Measurements from ENCODE around the gene CIAO2B.

DNA sequence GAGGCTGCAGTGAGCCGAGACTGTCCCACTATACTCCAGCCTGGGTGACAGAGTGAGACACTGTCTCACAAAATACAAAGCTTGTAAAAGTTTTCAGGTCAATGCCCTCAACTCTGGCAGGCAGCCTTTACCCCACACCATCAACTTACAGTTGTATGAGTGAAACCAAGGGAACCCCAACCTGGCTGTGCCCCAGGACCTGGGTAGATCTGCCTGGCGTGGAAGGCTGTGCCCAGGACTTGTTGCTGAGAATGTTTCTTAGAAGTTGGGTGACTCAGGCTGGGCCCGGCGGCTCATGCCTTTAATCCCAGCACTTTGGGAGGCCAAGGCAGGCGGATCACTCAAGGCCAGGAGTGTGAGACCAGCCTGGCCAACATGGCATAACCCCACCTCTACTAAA is 34.6 kb upstream of the CIAO2B start:
- TF ChIP-seq POLR2AphosphoS5 (IDR thresholded peaks at IDR 0.05; ENCODE audit: low read depth) (no peak), STAT1 (IDR thresholded peaks at IDR 0.05; ENCODE audit: unreplicated experiment) (no peak), EZH2 (IDR thresholded peaks at IDR 0.05; ENCODE audit: low read depth, unreplicated experiment) (no peak), EZH2phosphoT487 (IDR thresholded peaks at IDR 0.05; ENCODE audit: unreplicated experiment) (no peak), NANOG (IDR thresholded peaks at IDR 0.05; ENCODE audit: borderline replicate concordance) (no peak), ZNF114 (CRISPR knock-in tag; IDR thresholded peaks at IDR 0.05) (no peak), CREB1 (CRISPR knock-in tag; IDR thresholded peaks at IDR 0.05; ENCODE audit: low read depth) (no peak), JUNB (IDR thresholded peaks at IDR 0.05; ENCODE audit: unreplicated experiment) (no peak), ZNF331 (CRISPR knock-in tag; IDR thresholded peaks at IDR 0.05; ENCODE audit: low read depth) (no peak)
- TF ChIP-seq, protein P1, sequence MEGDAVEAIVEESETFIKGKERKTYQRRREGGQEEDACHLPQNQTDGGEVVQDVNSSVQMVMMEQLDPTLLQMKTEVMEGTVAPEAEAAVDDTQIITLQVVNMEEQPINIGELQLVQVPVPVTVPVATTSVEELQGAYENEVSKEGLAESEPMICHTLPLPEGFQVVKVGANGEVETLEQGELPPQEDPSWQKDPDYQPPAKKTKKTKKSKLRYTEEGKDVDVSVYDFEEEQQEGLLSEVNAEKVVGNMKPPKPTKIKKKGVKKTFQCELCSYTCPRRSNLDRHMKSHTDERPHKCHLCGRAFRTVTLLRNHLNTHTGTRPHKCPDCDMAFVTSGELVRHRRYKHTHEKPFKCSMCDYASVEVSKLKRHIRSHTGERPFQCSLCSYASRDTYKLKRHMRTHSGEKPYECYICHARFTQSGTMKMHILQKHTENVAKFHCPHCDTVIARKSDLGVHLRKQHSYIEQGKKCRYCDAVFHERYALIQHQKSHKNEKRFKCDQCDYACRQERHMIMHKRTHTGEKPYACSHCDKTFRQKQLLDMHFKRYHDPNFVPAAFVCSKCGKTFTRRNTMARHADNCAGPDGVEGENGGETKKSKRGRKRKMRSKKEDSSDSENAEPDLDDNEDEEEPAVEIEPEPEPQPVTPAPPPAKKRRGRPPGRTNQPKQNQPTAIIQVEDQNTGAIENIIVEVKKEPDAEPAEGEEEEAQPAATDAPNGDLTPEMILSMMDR (conservative IDR thresholded peaks at IDR 0.05; ENCODE audit: low read depth in 2 of 2), result no peak
- TF ChIP-seq, protein P2, sequence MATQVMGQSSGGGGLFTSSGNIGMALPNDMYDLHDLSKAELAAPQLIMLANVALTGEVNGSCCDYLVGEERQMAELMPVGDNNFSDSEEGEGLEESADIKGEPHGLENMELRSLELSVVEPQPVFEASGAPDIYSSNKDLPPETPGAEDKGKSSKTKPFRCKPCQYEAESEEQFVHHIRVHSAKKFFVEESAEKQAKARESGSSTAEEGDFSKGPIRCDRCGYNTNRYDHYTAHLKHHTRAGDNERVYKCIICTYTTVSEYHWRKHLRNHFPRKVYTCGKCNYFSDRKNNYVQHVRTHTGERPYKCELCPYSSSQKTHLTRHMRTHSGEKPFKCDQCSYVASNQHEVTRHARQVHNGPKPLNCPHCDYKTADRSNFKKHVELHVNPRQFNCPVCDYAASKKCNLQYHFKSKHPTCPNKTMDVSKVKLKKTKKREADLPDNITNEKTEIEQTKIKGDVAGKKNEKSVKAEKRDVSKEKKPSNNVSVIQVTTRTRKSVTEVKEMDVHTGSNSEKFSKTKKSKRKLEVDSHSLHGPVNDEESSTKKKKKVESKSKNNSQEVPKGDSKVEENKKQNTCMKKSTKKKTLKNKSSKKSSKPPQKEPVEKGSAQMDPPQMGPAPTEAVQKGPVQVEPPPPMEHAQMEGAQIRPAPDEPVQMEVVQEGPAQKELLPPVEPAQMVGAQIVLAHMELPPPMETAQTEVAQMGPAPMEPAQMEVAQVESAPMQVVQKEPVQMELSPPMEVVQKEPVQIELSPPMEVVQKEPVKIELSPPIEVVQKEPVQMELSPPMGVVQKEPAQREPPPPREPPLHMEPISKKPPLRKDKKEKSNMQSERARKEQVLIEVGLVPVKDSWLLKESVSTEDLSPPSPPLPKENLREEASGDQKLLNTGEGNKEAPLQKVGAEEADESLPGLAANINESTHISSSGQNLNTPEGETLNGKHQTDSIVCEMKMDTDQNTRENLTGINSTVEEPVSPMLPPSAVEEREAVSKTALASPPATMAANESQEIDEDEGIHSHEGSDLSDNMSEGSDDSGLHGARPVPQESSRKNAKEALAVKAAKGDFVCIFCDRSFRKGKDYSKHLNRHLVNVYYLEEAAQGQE (IDR thresholded peaks at IDR 0.05; ENCODE audit: unreplicated experiment), result no peak
- TF ChIP-seq, protein P3, sequence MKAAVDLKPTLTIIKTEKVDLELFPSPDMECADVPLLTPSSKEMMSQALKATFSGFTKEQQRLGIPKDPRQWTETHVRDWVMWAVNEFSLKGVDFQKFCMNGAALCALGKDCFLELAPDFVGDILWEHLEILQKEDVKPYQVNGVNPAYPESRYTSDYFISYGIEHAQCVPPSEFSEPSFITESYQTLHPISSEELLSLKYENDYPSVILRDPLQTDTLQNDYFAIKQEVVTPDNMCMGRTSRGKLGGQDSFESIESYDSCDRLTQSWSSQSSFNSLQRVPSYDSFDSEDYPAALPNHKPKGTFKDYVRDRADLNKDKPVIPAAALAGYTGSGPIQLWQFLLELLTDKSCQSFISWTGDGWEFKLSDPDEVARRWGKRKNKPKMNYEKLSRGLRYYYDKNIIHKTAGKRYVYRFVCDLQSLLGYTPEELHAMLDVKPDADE (IDR thresholded peaks at IDR 0.05), result no peak
- TF ChIP-seq, protein P4, sequence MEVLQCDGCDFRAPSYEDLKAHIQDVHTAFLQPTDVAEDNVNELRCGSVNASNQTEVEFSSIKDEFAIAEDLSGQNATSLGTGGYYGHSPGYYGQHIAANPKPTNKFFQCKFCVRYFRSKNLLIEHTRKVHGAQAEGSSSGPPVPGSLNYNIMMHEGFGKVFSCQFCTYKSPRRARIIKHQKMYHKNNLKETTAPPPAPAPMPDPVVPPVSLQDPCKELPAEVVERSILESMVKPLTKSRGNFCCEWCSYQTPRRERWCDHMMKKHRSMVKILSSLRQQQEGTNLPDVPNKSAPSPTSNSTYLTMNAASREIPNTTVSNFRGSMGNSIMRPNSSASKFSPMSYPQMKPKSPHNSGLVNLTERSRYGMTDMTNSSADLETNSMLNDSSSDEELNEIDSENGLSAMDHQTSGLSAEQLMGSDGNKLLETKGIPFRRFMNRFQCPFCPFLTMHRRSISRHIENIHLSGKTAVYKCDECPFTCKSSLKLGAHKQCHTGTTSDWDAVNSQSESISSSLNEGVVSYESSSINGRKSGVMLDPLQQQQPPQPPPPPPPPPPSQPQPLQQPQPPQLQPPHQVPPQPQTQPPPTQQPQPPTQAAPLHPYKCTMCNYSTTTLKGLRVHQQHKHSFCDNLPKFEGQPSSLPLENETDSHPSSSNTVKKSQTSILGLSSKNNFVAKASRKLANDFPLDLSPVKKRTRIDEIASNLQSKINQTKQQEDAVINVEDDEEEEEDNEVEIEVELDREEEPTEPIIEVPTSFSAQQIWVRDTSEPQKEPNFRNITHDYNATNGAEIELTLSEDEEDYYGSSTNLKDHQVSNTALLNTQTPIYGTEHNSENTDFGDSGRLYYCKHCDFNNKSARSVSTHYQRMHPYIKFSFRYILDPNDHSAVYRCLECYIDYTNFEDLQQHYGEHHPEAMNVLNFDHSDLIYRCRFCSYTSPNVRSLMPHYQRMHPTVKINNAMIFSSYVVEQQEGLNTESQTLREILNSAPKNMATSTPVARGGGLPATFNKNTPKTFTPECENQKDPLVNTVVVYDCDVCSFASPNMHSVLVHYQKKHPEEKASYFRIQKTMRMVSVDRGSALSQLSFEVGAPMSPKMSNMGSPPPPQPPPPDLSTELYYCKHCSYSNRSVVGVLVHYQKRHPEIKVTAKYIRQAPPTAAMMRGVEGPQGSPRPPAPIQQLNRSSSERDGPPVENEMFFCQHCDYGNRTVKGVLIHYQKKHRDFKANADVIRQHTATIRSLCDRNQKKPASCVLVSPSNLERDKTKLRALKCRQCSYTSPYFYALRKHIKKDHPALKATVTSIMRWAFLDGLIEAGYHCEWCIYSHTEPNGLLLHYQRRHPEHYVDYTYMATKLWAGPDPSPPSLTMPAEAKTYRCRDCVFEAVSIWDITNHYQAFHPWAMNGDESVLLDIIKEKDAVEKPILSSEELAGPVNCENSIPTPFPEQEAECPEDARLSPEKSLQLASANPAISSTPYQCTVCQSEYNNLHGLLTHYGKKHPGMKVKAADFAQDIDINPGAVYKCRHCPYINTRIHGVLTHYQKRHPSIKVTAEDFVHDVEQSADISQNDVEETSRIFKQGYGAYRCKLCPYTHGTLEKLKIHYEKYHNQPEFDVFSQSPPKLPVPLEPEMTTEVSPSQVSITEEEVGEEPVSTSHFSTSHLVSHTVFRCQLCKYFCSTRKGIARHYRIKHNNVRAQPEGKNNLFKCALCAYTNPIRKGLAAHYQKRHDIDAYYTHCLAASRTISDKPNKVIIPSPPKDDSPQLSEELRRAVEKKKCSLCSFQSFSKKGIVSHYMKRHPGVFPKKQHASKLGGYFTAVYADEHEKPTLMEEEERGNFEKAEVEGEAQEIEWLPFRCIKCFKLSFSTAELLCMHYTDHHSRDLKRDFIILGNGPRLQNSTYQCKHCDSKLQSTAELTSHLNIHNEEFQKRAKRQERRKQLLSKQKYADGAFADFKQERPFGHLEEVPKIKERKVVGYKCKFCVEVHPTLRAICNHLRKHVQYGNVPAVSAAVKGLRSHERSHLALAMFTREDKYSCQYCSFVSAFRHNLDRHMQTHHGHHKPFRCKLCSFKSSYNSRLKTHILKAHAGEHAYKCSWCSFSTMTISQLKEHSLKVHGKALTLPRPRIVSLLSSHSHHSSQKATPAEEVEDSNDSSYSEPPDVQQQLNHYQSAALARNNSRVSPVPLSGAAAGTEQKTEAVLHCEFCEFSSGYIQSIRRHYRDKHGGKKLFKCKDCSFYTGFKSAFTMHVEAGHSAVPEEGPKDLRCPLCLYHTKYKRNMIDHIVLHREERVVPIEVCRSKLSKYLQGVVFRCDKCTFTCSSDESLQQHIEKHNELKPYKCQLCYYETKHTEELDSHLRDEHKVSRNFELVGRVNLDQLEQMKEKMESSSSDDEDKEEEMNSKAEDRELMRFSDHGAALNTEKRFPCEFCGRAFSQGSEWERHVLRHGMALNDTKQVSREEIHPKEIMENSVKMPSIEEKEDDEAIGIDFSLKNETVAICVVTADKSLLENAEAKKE (CRISPR knock-in tag; IDR thresholded peaks at IDR 0.05), result no peak

All from GM23338 (cell line).